ENCODE results near the gene SORBS2.

GRCh38 chr4:185859111-185859510, 47.1 kb upstream of the SORBS2 start:
- TF ChIP-seq, protein P1, sequence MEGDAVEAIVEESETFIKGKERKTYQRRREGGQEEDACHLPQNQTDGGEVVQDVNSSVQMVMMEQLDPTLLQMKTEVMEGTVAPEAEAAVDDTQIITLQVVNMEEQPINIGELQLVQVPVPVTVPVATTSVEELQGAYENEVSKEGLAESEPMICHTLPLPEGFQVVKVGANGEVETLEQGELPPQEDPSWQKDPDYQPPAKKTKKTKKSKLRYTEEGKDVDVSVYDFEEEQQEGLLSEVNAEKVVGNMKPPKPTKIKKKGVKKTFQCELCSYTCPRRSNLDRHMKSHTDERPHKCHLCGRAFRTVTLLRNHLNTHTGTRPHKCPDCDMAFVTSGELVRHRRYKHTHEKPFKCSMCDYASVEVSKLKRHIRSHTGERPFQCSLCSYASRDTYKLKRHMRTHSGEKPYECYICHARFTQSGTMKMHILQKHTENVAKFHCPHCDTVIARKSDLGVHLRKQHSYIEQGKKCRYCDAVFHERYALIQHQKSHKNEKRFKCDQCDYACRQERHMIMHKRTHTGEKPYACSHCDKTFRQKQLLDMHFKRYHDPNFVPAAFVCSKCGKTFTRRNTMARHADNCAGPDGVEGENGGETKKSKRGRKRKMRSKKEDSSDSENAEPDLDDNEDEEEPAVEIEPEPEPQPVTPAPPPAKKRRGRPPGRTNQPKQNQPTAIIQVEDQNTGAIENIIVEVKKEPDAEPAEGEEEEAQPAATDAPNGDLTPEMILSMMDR (IDR thresholded peaks at IDR 0.05; ENCODE audit: low read depth, low read length) = no peak
- no peak for TF ChIP-seq EZH2phosphoT487 (IDR thresholded peaks at IDR 0.05; ENCODE audit: low read depth)
